DMS 273 (cell line): ENCODE data around the gene RBL2.
"Not testable (repeated sequence)": the region's sequence is repeated elsewhere in the genome, so short reads cannot be mapped to it uniquely, and the experiment has no call there.

Experiments
- DNase-seq: peaks from one replicate; lab custom pipeline; 2025; ENCODE audit not compliant: unreplicated experiment; lab: John Stamatoyannopoulos, UW

The RBL2 gene

GRCh38 chr16:53537626-53538025 is 103.4 kb downstream of the RBL2 start:
- DNase-seq, result no peak

- not testable (repeated sequence) for DNase-seq
These were observed 105.1 kb downstream of the RBL2 start for GRCh38 chr16:53539346-53539745.

GRCh38 chr16:53539759-53540718 is 105.8 kb downstream of the RBL2 start:
- not testable (repeated sequence) for DNase-seq
